Right kidney (tissue), 1 donor: ENCODE results near the gene TJAP1.
"Not testable (repeated sequence)": the region's sequence is repeated elsewhere in the genome, so short reads cannot be mapped to it uniquely, and the experiment has no call there.

Experiments used
- DNase-seq: peaks from one replicate; pipeline ENCODE4 v3.0.0-alpha.2; 2016

TJAP1 gene

DNA sequence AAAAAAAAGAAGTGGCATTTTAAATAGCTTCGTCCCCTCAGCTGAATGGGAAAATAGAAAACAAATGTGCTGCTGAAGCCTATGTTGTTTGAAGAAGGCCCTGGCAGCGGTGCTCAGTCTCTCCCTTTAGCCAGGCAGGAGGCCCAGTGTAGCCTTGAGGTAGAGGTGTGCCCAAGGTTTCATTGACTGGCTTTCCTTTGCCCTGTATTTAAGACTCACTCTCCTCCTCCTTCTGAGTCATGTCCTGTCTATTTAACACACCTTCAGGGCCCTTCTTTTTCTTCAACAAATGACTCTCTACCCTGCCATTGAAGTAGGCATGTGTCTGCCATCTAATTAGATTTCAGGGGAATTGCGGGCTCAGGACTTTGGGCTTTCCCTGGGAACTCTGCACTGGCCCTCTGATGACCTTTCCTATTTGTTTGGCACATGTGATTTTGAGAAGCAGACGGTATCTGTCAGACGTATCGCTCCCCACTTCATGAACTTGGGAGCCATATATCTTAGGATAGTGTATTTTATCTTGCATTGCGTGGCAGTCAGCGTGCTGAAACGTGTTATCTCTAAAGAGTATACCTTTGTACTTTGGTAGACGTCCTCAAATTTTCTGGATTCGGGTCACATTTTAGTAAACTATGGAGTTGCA, 4.3 kb downstream of the TJAP1 start:
- no peak for DNase-seq

DNA sequence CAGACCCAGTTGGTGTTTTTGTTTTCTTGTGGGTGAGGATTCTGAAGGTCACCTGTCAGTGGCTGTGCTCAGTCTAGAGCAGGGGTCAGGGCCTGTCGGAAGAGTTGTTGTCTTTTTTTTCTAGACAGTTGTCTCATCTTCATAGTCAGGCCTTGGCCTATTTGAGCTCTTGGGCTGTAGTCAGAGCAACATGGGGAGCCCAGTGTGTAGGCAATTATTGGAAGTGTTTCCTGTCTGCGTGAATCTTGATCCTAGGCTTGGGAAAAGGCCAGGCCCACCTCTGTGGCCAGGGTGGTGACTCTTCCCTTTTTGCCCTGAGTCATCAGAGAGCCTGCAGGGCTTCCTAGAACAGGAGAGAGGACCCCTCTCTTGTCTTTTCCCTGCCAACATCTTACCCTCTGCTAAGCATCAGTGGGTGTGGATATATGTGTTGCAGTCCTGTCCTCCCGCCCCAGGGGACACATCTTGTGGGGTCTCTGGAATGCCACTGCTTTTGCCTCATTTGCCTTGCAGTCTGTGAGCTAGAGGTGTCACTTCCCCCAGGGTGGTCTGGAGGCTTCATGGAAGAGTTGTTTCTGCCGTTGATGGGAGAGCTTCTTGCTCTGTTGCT, 11.4 kb downstream of the TJAP1 start:
- no peak for DNase-seq

DNA sequence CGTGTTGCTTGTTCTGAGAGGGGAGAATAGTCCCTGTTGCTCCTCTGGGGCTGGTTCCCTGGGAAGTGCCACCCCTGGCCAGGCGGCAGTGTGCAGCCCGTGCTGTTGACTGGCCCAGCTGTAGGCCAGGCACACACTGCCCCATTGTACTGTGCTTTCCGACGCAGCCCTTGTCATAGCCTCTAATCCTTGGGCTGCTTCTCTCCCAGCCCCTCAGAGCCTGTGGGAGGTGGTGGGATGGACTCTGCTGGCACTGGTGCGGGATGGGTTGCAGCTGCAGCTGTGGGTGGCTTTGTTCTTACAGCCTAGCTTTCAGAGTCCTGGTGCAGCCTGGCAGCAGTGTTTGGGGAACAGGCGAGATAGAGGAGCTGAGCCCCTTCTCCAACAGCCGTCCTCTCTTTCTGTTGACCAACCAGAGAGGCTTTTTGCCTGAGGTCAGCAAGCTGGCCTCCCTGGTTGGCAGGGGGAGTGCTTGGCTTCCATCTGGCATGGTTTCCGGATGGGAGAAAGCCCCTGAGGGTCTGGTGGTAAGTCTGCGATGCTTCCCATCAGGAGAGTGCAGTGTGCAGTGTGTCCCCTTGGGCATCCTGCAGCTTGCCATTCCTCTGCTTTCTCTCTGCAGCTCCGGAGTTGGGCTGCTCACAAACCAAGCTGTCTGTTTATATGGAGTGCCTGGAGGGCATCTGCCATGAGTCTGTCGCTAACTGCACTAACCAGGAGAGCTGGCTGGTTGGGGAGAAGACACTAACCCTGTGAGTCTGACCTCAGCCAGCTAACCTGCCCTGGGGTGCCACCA, 12.1 kb downstream of the TJAP1 start:
- DNase-seq: no peak

DNA sequence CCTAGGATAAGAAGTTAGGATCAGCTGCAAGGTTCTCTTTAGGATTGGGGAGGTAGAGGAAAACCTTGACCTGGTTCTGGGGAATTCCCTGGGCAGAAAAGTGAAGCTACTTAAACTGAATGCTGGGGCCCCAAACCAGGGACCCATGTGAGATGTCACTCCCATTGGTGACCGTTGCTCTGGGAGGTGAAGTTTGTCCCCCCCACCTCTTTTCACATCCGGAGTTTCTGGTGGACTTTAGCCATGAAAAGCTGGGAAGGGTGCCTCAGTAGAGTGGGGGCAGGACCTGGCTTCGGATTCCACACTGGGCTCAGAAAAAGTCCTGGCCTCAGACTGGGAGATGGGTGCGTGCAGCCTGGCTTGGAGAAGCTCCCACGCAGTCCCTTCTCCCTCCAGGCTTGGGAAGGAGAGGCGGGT, 13.2 kb downstream of the TJAP1 start:
- no peak for DNase-seq

DNA sequence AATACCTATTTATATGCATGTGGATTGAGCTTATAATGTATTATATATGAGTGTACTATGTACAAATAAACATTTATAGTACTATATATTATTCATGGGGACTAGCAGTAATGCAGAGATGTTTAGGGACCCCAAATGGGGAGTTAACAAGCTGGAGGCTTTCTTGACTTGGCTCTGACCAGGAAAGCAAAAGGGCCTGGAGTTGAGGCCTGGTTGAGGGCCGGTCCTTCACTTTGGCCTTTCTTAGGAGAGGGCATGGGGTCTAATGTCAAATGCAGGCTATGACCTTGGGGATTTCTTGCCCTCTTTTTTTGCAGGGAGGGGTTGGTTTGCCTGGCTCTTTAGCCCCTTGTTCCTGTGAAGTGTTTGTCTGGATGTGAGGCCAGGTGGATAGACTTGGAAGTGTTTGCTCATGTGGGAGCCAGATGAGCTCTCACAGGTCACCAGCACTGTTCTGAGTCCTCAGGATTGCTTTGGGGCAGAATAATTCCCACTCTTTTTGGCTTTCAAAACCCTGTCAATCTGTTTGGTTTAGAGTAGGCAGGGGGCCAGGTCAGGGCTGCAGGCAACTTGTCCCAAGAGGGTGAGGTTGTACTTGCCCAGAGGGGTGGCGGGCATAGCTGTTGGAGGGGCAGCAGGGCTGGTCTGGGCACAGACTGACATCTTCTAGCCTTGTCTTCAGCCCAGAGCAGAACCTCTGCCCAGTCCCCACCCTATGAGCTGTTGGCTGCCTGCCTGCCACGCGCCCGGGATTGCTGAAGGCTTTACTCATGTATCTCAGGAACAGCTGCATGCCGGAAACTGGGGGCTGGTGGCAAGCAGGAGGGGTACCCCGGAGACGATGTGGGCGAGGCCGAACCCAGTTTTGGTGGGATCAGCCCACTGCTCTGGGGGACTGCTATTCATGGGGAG, 14.6 kb downstream of the TJAP1 start:
- DNase-seq: no peak

DNA sequence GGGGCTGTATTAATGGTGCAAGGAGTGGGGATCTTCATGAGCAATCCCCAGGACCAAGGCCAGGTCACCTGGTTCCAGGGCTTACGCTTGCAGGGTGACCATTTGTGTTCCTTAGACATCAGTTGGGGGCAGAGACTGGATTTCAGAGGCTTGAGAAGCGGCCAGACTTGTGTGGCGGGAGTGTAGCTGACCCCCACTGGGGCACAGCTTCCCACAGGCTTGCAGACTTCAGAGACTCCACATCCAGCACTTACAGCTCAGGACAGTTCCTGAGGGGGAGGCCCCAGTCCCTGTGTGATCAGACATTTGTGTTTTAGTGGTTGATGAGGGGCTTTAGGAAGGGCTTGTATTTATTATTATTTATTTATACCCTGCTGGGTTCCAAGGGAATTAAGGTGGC, 15.3 kb downstream of the TJAP1 start:
- no peak for DNase-seq

DNA sequence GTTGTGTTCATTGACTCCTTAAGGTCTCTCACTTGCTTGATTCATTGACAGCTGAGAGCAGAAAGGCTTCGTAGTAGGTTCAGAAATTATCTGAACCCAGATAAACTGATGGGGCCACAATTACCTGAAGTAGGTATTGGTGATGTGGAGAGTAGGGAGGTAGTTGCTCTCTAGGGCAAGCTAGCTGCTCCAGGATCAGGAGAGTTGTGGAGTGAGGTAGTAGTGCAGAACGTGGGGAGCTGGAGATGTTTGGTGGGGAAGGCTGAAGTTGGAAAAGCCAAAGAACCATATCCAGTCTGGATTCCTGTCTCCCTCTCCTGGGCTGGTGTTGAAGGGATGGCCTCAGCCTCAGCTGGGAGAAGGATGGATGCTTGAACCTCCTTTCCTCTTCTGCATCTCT, 15.9 kb downstream of the TJAP1 start:
- DNase-seq: no peak

DNA sequence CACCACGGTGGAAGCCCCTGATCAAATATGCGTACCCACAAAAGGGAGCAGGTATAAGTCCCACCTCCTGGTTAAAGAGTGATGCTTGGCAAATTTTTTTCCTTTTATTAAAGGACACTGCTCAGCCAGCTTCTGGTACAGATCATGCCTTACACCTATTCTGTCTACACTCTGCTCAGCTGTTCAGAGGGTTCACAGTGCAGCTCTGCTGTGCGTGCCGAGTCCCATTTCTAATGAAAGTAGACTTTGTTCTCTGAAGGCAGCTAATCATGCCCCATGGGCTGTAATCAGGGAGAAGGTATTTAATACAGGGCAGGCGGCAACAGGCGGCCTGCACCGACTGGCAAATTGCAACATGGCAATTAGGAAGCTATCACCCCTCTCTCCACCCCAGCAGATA, 16.5 kb downstream of the TJAP1 start:
- no peak for DNase-seq

DNA sequence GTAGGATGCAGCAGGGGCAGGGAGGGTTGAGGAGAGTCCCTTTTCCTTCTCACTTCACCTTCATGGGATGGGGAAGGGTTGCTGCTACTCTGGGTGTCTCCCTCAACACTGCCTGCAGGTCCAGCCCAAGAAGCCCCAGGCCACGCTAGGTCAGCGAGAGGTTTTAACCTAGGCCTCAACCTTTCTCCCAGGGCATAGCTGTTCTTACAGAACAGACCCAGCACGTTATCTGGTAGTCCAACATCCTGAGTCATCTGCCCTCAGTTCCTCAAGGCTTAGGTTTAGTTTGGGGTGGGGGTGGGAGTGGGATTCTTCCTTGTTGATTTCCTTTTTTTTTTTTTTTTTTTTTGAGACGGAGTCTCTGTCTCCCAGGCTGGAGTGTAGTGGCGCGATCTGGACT, 17.0 kb downstream of the TJAP1 start:
- no peak for DNase-seq

DNA sequence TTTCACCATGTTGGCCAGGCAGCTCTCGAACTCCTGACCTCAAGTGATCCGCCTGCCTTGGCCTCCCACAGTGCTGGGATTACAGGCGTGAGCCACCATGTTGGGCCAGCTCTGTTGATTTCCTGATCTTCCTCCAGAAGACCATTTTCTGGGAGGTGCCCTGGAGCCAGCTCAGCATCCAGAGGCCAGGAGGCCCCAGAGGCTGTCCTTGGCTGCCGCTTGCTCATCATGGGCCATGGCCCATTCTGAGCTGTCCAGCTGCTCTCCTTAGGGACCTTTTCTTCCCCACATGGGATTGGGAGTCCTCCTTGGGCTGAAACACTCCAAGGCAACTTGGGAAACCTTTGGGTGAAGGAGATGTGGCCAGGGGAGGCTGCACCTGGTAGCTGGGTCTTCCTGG, 17.4 kb downstream of the TJAP1 start:
- DNase-seq: no peak

DNA sequence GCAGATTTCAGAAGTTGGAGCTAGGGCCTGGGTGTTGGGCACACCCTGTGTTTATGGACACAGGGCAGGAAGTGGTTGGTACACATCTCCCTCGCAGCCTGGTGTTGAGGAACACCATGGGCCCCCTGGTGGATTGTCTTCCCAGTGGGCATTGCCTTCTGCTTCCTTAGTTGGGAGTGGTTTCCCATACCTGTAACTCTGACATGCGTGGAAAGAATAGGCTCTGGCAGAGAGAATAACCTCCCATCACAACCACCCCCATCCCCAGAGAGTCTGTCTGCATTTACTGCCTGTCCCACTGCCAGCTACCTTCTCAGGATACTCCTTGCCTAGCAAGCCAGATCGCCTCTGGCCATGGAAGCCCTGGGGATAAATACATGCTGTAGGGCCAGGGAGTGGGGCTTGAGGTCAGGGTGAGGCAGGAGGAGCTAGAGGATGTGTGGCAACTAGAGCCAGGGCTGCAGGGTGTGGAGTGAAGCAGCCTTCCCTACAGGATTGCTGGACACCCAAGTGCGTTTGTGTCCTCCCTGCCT, 18.1 kb downstream of the TJAP1 start:
- DNase-seq: no peak

DNA sequence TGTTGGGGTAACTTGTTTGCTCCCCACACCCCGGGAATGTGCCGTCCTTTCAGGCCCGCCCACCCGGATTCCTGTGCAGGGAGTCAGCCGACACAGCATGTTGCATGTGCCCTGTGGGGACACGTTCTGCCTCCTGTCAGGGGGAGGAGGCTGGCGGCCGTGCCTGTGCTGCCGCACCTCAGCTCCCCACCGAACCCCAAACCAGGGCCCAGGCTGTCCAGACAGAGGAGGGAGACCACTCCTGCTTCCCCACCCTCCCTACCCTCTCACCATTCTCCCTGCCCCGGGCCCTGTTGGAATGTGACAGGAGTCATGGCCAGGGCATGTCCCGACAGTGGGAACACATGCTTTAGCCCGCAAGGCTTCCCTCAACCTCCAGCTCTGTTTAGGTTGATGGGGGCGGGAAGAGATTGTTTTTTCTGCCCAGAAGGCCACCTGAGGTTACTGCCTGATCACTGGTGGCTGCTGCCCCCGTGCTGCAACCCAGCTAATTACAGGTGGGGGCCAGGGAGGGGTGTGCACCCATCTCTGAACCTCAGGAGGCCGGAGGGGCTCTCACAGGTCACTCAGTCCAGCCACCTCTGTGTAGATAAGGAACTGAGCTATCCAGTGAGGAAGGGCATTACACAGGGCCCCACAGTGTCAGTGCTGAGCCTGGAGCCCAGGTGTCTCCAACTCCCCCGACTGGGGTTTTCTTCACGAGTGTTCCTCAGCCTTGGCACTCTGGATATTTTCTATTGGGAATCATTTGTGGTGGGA, 19.2 kb downstream of the TJAP1 start:
- DNase-seq: no peak

DNA sequence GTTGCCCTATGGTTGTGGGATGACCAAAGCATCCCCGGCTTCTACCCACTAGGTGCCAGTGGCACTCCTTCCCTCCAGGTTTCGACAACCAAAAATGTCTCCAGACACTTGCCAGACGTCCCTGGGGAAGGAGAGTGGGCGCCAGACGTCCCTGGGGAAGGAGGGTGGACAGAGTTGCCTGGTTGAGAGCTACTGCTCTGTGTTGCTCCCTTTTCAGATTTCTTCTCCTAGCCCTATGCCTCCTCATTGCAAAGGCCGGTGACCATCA, 19.7 kb downstream of the TJAP1 start:
- DNase-seq: no peak

DNA sequence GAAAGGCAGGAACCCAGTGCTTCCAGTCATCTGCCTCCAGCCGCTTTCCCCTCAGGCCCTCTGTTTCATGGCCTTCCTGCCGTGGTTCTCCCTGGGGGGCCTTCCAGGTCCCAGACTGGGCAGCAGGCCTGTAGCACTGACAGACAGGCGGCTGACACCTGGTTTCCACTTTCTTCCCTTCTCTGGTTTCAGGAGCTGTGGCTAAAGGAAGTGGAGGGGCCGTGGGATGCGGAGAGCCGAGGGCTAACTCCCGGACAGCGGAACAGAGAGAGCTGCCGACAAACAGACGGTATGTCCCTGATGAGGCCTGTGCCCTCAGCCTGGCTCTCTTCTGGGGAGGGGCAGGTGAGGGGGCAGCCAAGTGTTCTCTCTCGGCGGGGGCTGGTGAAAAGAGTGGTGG, 20.3 kb downstream of the TJAP1 start:
- no peak for DNase-seq

DNA sequence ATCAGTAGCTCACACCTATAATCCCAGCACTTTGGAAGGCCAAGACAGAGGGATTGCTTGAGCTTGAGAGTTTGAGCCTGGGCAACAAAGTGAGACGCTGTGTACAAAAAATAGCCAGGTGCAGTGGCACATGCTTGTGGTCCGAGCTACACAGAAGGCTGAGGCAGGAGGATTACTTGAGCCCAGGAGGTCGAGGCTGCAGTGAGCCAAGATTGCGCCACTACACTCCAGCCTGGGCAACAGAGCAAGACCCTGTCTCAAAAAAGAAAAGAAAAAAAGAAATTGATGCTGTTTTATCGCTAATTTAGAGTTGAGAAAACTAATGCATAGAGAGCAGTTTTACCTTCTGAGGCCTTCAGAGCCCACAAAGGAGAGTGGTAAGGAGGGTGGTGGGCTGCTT, 20.9 kb downstream of the TJAP1 start:
- DNase-seq: not testable (repeated sequence)

DNA sequence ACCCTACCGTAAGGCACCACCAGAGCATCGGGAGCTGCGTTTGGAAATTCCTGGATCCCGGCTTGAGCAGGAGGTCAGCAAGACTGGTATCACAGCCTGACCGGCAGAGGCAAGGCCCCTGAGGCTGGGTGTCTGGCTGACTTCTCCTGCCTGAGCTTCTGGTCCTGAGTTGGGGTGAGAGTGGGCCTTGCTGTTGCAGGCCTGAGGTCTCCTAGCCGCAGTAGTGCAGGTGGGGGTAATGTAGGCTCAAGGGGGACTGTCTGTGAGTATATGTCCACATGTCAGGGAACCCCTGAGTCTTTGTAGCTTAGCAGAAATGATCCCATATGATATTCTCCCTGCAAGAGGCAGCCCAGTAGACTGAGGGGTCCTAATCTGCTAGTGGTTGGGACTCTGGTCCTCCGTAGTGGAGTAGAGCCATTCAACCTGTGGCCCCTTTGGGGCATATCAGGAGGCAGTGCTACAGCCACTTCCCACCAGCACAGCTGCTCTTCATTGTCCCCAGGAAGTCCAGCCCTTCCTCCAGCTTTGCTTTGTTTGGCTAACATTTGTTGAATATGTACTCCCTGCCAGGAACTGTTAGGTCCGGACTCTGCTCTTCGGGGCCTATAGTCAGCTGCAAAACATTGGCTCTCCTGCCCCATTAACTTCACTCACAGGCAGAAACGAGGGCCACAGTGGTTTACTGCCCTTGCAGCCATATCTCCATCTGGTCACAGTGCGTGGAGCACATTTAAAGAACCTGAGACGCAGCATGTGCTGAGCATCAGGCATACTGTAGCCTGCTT, 21.9 kb downstream of the TJAP1 start:
- DNase-seq: no peak

DNA sequence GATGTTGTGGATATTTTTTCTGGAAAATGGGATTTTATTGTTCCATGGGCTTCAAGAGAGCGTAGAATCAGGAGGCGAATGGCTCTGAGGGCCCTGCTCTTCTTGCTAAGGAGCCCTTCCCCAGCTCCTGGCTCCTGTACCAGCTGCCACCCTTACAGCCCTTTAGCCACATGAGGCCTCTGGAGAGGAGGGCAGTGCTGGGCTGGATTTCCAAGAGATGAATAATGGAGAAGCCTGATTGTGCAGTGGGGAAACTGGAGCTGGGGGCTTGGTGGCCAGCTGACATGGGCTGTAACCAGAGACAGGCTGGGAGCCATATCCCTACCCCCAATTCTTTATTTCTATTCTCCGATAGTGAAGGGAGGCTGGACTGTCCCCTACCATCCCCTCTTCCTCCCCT, 23.6 kb downstream of the TJAP1 start:
- no peak for DNase-seq

DNA sequence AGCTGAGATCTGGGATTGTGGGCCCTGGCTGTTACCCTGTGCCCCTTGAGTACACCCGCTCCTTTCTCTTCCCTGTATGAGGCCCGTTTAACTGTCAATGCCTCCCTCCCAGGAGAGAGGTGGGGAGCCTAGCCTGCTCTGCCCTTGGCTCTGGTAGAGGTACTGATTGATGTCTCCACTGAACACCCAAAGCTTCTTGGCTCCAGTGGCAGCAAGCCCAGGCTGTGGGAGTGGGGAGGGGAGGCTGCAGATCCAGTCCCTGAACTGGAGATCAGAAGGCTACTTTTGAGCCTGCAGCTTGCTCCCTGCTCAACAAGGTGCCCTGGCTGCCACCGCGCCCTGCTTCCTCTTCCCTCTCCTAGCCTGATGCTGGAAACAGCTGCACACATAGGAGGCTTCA, 25.3 kb downstream of the TJAP1 start:
- no peak for DNase-seq

DNA sequence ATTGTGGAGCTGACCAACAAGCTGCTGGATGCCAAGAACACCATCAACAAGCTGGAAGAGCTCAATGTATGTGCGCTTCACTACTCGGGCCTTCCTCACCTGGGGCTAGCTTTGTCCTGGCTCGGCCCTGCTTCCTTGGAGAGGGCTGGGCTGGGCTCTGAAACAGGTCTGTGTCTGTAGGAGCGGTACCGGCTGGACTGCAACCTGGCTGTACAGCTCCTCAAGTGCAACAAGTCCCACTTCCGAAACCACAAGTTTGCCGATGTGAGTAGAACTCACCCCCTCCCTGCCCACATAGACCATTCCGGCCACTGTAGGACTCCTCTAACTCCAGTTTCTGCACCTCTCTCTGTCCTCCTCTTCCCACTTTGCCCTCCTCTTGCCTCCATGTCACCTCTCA, 26.1 kb downstream of the TJAP1 start:
- no peak for DNase-seq

DNA sequence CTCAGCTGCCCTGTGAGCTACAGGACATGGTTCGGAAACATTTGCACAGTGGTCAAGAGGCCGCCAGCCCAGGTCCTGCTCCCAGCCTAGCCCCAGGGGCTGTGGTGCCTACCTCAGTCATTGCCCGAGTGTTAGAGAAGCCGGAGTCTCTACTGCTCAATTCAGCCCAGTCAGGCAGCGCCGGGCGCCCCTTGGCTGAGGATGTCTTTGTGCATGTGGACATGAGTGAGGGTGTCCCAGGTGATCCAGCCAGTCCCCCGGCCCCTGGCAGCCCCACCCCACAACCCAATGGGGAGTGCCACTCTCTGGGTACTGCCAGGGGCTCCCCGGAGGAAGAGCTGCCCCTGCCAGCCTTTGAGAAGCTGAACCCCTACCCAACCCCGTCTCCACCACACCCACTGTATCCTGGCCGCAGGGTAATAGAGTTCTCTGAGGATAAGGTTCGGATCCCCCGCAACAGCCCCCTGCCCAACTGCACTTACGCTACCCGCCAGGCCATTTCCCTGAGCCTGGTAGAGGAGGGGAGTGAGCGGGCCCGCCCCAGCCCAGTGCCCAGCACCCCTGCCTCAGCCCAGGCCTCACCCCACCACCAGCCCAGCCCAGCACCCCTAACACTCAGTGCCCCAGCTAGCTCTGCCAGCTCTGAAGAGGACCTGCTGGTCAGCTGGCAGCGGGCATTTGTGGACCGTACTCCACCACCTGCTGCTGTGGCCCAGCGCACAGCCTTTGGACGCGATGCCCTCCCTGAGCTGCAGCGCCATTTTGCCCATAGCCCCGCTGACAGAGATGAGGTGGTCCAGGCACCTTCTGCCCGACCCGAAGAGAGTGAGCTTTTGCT, 27.6 kb downstream of the TJAP1 start:
- no peak for DNase-seq
